Endothelial cell (in vitro differentiated cells): Measurements from ENCODE around the gene FN3K. TPM values are rescaled to one million over a fixed set of nuclear protein-coding genes. Genes with fewer than 3 reads are reported as not detected.

Experiments
- DNase-seq: peaks from one replicate; pipeline ENCODE4 v3.0.0; 2021; ENCODE audit warnings: low spot score
- H3K27ac Mint-ChIP-seq: one replicate; pipeline ENCODE4 v1.8.0; 2021; ENCODE audit warnings: mixed read lengths, inconsistent platforms; ENCODE audit not compliant: unreplicated experiment
- H3K27me3 Mint-ChIP-seq: one replicate; pipeline ENCODE4 v1.8.0; 2021; ENCODE audit warnings: mild to moderate bottlenecking, moderate library complexity, mixed read lengths, inconsistent platforms; ENCODE audit not compliant: unreplicated experiment
- H3K36me3 Mint-ChIP-seq: one replicate; pipeline ENCODE4 v1.8.0; 2021; ENCODE audit warnings: mild to moderate bottlenecking, low read depth, mixed read lengths, inconsistent platforms; ENCODE audit not compliant: unreplicated experiment
- H3K4me1 Mint-ChIP-seq: one replicate; pipeline ENCODE4 v1.8.0; 2021; ENCODE audit warnings: mild to moderate bottlenecking, mixed read lengths, inconsistent platforms; ENCODE audit not compliant: unreplicated experiment
- H3K4me3 Mint-ChIP-seq: one replicate; pipeline ENCODE4 v1.8.0; 2021; ENCODE audit warnings: mild to moderate bottlenecking, mixed read lengths, inconsistent platforms; ENCODE audit not compliant: unreplicated experiment
- H3K9me3 Mint-ChIP-seq: one replicate; pipeline ENCODE4 v1.8.0; 2021; ENCODE audit warnings: mixed read lengths, inconsistent platforms; ENCODE audit not compliant: unreplicated experiment
- CTCF ChIP-seq: fragments of 200-600 bp; sonication (generic); IDR thresholded peaks from one replicate; pipeline ENCODE4 v1.5.0; 2021; ENCODE audit warnings: antibody characterized with exemption; ENCODE audit not compliant: unreplicated experiment
- total RNA-seq: library from RNA; stranded (reverse); fragmentation: NEBNext Ultra II Directional; extraction: Animal tissue kit (Norgen Biotek cat#: 25700); gene quantifications from one replicate; pipeline ENCODE4 v1.2.1, GENCODE V29; 2021; ENCODE audit not compliant: unreplicated experiment

FN3K gene
- total RNA-seq, 1 donor from 2014 or later: 10.6 TPM

GRCh38 chr17:82703036-82703745 is 32.2 kb upstream of the FN3K start:
- TF ChIP-seq CTCF: no peak
- Mint-ChIP-seq H3K4me1 (peaks cover 4% of the 10 kb centered on the region), H3K36me3 (no peaks in the 10 kb centered on the region), H3K4me3 (no peak overlapping the region), H3K27ac (no peak overlapping the region), H3K27me3 (peaks cover 17% of the 10 kb centered on the region), H3K9me3 (no peaks in the 10 kb centered on the region)
- no peak for DNase-seq

GRCh38 chr17:82703935-82704865 is 31.2 kb upstream of the FN3K start:
- no peak for TF ChIP-seq CTCF
- H3K4me3 Mint-ChIP-seq: no peak overlapping the region
- no peaks in the 10 kb centered on the region for H3K36me3 Mint-ChIP-seq
- no peak for DNase-seq
- H3K4me1 Mint-ChIP-seq: peaks cover 3% of the 10 kb centered on the region
- peaks cover 14% of the 10 kb centered on the region for H3K27me3 Mint-ChIP-seq
- H3K9me3 Mint-ChIP-seq: no peaks in the 10 kb centered on the region
- H3K27ac Mint-ChIP-seq: no peak overlapping the region

GRCh38 chr17:82704886-82705285 is 30.5 kb upstream of the FN3K start:
- no peak for DNase-seq
- TF ChIP-seq CTCF: no peak
- H3K27ac Mint-ChIP-seq: no peak overlapping the region
- peaks cover 8% of the 10 kb centered on the region for H3K27me3 Mint-ChIP-seq
- H3K4me3 Mint-ChIP-seq: no peak overlapping the region
- H3K4me1 Mint-ChIP-seq: no peaks in the 10 kb centered on the region
- H3K36me3 Mint-ChIP-seq: no peaks in the 10 kb centered on the region
- H3K9me3 Mint-ChIP-seq: no peaks in the 10 kb centered on the region

- no peak for DNase-seq
- no peaks in the 10 kb centered on the region for H3K4me1 Mint-ChIP-seq
- no peaks in the 10 kb centered on the region for H3K9me3 Mint-ChIP-seq
- peaks cover 6% of the 10 kb centered on the region for H3K27me3 Mint-ChIP-seq
- H3K27ac Mint-ChIP-seq: no peak overlapping the region
- H3K36me3 Mint-ChIP-seq: no peaks in the 10 kb centered on the region
- H3K4me3 Mint-ChIP-seq: no peak overlapping the region
- no peak for TF ChIP-seq CTCF
Observed at GRCh38 chr17:82705756-82706155, 29.7 kb upstream of the FN3K start.
